Measurements from ENCODE around the gene PIK3AP1. TPM values are rescaled to one million over a fixed set of nuclear protein-coding genes. Genes with fewer than 3 reads are reported as not detected.

The PIK3AP1 gene
- total RNA-seq, 4 donors from 2014 or later = 5.8 to 111 (median 13.4) TPM

GRCh38 chr10:96655461-96656197 lies 64.7 kb downstream of the PIK3AP1 start:
- TF ChIP-seq POLR2A (IDR thresholded peaks at IDR 0.05) = no peak
- no peak for TF ChIP-seq CTCF (IDR thresholded peaks at IDR 0.05)
- Histone ChIP-seq H3K27me3 (no peaks in the 10 kb centered on the region), H3K9me3 (no peaks in the 10 kb centered on the region), H3K36me3 (no peaks in the 10 kb centered on the region), H3K27ac (no peak overlapping the region), H3K4me1 (peaks cover 0 to 16% (median 8%) of the 10 kb centered on the region in 4 donors), H3K4me3 (no peak overlapping the region)
- no peak for DNase-seq

GRCh38 chr10:96651998-96652431 lies 68.3 kb downstream of the PIK3AP1 start:
- H3K4me3 ChIP-seq = no peak overlapping the region
- peaks cover 0 to 4% (median 0%) of the 10 kb centered on the region in 3 donors for H3K36me3 ChIP-seq
- peak overlapping the region in 1 of 4 donors; percentile 57 for H3K27ac ChIP-seq
- no peaks in the 10 kb centered on the region for H3K27me3 ChIP-seq
- peak in 2 of 3 donors; percentile 82 to 83 for DNase-seq
- H3K4me1 ChIP-seq = peaks cover 0 to 17% (median 8%) of the 10 kb centered on the region in 4 donors
- H3K9me3 ChIP-seq = no peaks in the 10 kb centered on the region
- no peak for TF ChIP-seq POLR2A (IDR thresholded peaks at IDR 0.05)
- no peak for TF ChIP-seq CTCF (IDR thresholded peaks at IDR 0.05)

GRCh38 chr10:96650958-96651357 lies 69.4 kb downstream of the PIK3AP1 start:
- no peak overlapping the region for H3K4me3 ChIP-seq
- no peaks in the 10 kb centered on the region for H3K9me3 ChIP-seq
- DNase-seq = no peak
- no peaks in the 10 kb centered on the region for H3K27me3 ChIP-seq
- peaks cover 0 to 17% (median 8%) of the 10 kb centered on the region in 4 donors for H3K4me1 ChIP-seq
- peak overlapping the region in 1 of 4 donors; percentile 57 for H3K27ac ChIP-seq
- TF ChIP-seq POLR2A (IDR thresholded peaks at IDR 0.05) (no peak), CTCF (IDR thresholded peaks at IDR 0.05) (no peak)
- H3K36me3 ChIP-seq = peaks cover 0 to 4% (median 0%) of the 10 kb centered on the region in 3 donors

GRCh38 chr10:96648297-96648696 lies 72.0 kb downstream of the PIK3AP1 start:
- no peak for DNase-seq
- H3K4me3 ChIP-seq = no peak overlapping the region
- TF ChIP-seq POLR2A (IDR thresholded peaks at IDR 0.05) (no peak), CTCF (IDR thresholded peaks at IDR 0.05) (no peak)
- H3K27me3 ChIP-seq = no peaks in the 10 kb centered on the region
- peaks cover 0 to 17% (median 8%) of the 10 kb centered on the region in 4 donors for H3K4me1 ChIP-seq
- peaks cover 0 to 4% (median 0%) of the 10 kb centered on the region in 3 donors for H3K36me3 ChIP-seq
- H3K9me3 ChIP-seq = no peaks in the 10 kb centered on the region
- no peak overlapping the region for H3K27ac ChIP-seq

GRCh38 chr10:96647466-96647865 lies 72.8 kb downstream of the PIK3AP1 start:
- no peak for TF ChIP-seq POLR2A (IDR thresholded peaks at IDR 0.05)
- no peak for TF ChIP-seq CTCF (IDR thresholded peaks at IDR 0.05)
- Histone ChIP-seq H3K27ac (peak overlapping the region in 1 of 4 donors; percentile 47), H3K27me3 (no peaks in the 10 kb centered on the region), H3K4me3 (no peak overlapping the region), H3K4me1 (peaks cover 0 to 13% (median 5%) of the 10 kb centered on the region in 4 donors), H3K36me3 (peaks cover 0 to 4% (median 0%) of the 10 kb centered on the region in 3 donors), H3K9me3 (no peaks in the 10 kb centered on the region)
- no peak for DNase-seq
